ENCODE results near the gene POM121L2.

The POM121L2 gene

DNA sequence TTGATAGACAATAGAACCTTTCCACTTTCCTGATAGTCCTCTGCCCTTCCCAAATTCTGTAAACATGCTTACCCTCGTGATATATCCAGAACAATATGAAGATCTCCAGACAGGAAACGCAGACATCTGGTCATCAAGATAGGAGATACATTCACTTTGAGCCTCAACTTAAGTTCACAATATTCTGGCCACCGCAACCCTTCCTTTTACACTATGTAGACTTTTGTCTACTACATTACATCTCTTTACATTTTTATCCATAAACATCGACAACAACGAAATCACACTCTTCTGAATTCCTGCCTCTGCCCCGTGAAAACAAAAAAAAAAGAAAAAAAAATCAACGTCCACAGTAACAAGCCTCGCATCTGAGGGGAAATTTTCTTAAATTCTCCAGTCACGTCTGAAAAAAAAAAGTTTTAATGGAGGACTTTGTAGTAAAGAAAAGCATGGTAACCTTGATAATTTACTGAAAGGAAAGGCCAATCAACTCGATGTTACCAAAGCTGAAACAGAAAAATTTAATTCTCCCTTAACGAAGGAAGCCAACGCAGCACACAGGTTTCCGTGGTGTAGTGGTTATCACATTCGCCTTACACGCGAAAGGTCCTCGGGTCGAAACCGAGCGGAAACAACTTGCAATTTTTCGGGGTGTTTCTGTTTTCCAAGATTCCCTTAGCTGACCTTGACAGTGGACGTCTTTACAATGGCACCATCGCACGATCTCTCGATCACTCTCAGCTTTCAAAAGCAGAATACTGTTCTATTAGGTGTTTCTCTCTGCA is 21.8 kb downstream of the POM121L2 start:
- no peak overlapping the region for H3K9ac ChIP-seq (ENCODE audit: low read length)
- no peaks in the 10 kb centered on the region for H3K4me1 ChIP-seq (ENCODE audit: control insufficient read depth, insufficient read depth, low read length)
- H3K9me3 ChIP-seq (ENCODE audit: control insufficient read depth, low read length) = no peaks in the 10 kb centered on the region
- peaks cover 88% of the 10 kb centered on the region for H3K27me3 ChIP-seq (ENCODE audit: control insufficient read depth, insufficient read depth, low read length)
- no peaks in the 10 kb centered on the region for H3K36me3 ChIP-seq (ENCODE audit: control insufficient read depth, insufficient read depth, low read length)
- H3K4me3 ChIP-seq (ENCODE audit: low read length) = no peak overlapping the region

- Histone ChIP-seq H3K4me1 (ENCODE audit: control insufficient read depth, insufficient read depth, low read length) (no peaks in the 10 kb centered on the region), H3K36me3 (ENCODE audit: control insufficient read depth, insufficient read depth, low read length) (no peaks in the 10 kb centered on the region), H3K27me3 (ENCODE audit: control insufficient read depth, insufficient read depth, low read length) (peaks cover 89% of the 10 kb centered on the region), H3K9me3 (ENCODE audit: control insufficient read depth, low read length) (no peaks in the 10 kb centered on the region), H3K4me3 (ENCODE audit: low read length) (no peak overlapping the region), H3K9ac (ENCODE audit: low read length) (no peak overlapping the region)
These were observed 23.7 kb downstream of the POM121L2 start for GRCh38 chr6:27288136-27289044.

DNA sequence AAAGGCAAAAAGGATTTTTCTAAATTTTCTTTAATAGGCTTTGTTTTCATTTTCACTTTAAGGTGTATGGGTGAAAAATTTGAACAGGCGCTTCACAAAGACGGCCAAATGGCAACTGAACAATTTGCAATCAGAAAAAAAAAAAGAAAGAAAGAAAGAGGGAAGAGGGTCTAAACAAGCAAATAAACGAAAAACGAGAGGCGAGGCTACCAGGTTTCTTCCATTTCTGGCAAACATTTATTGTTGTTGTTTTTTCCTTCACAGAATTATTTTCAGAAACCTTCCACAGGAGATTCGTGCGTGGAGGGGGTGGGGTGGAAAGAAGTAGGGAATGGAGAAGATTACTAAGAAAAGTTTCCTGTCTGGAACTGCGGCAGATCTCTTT is 24.3 kb downstream of the POM121L2 start:
- Histone ChIP-seq H3K9ac (ENCODE audit: low read length) (no peak overlapping the region), H3K4me3 (ENCODE audit: low read length) (no peak overlapping the region), H3K4me1 (ENCODE audit: control insufficient read depth, insufficient read depth, low read length) (no peaks in the 10 kb centered on the region), H3K36me3 (ENCODE audit: control insufficient read depth, insufficient read depth, low read length) (no peaks in the 10 kb centered on the region), H3K27me3 (ENCODE audit: control insufficient read depth, insufficient read depth, low read length) (peaks cover 91% of the 10 kb centered on the region), H3K9me3 (ENCODE audit: control insufficient read depth, low read length) (no peaks in the 10 kb centered on the region)

GRCh38 chr6:27286141-27286540 is 25.9 kb downstream of the POM121L2 start:
- no peaks in the 10 kb centered on the region for H3K4me1 ChIP-seq (ENCODE audit: control insufficient read depth, insufficient read depth, low read length)
- H3K36me3 ChIP-seq (ENCODE audit: control insufficient read depth, insufficient read depth, low read length) = no peaks in the 10 kb centered on the region
- H3K9ac ChIP-seq (ENCODE audit: low read length) = no peak overlapping the region
- H3K4me3 ChIP-seq (ENCODE audit: low read length) = no peak overlapping the region
- H3K27me3 ChIP-seq (ENCODE audit: control insufficient read depth, insufficient read depth, low read length) = peaks cover 92% of the 10 kb centered on the region
- no peaks in the 10 kb centered on the region for H3K9me3 ChIP-seq (ENCODE audit: control insufficient read depth, low read length)

GRCh38 chr6:27283279-27283678 is 28.8 kb downstream of the POM121L2 start:
- no peak overlapping the region for H3K9ac ChIP-seq (ENCODE audit: low read length)
- no peaks in the 10 kb centered on the region for H3K9me3 ChIP-seq (ENCODE audit: control insufficient read depth, low read length)
- H3K36me3 ChIP-seq (ENCODE audit: control insufficient read depth, insufficient read depth, low read length) = no peaks in the 10 kb centered on the region
- peaks cover 92% of the 10 kb centered on the region for H3K27me3 ChIP-seq (ENCODE audit: control insufficient read depth, insufficient read depth, low read length)
- H3K4me3 ChIP-seq (ENCODE audit: low read length) = no peak overlapping the region
- peaks cover 6% of the 10 kb centered on the region for H3K4me1 ChIP-seq (ENCODE audit: control insufficient read depth, insufficient read depth, low read length)

DNA sequence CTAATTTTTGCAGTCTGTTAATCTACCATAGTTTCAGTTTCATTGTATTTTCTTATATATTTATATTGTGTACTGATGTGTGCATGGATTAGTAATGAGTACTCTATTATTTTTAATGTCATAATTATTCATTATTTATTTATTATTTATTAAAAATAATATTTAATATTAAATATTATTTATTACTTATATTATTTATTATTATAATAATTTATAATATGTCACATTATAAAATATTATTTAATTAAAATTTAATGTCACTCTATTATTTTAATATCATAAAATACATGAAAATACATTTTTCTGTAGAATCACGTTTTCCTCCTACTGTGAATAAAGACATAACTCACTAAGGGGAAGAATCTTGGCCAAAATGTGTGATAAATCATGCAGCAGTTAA is 30.5 kb downstream of the POM121L2 start:
- no peaks in the 10 kb centered on the region for H3K36me3 ChIP-seq (ENCODE audit: control insufficient read depth, insufficient read depth, low read length)
- H3K27me3 ChIP-seq (ENCODE audit: control insufficient read depth, insufficient read depth, low read length) = peaks cover 91% of the 10 kb centered on the region
- H3K4me1 ChIP-seq (ENCODE audit: control insufficient read depth, insufficient read depth, low read length) = peaks cover 6% of the 10 kb centered on the region
- H3K9me3 ChIP-seq (ENCODE audit: control insufficient read depth, low read length) = no peaks in the 10 kb centered on the region
- H3K4me3 ChIP-seq (ENCODE audit: low read length) = no peak overlapping the region
- no peak overlapping the region for H3K9ac ChIP-seq (ENCODE audit: low read length)

DNA sequence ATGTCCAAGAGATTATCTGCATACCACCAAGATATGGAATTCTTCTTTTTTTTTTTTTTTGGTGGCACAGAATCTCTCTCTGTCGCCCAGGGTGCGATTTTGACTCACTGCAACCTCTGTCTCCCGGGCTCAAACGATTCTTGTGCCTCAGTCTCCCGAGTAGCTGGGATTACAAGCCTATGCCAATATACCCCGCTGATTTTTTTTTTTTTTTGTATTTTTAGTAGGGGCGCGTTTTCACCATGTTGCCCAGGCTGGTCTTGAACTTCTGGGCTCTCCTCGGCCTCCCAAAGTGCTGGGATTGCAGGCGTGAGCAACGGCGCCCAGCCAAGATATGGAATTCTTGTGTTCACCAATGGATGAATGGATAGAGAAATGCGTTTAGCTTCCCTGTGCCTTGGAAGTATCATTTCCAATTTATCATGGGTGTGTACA is 31.0 kb downstream of the POM121L2 start:
- Histone ChIP-seq H3K36me3 (ENCODE audit: control insufficient read depth, insufficient read depth, low read length) (no peaks in the 10 kb centered on the region), H3K9ac (ENCODE audit: low read length) (no peak overlapping the region), H3K27me3 (ENCODE audit: control insufficient read depth, insufficient read depth, low read length) (peaks cover 89% of the 10 kb centered on the region), H3K9me3 (ENCODE audit: control insufficient read depth, low read length) (no peaks in the 10 kb centered on the region), H3K4me3 (ENCODE audit: low read length) (no peak overlapping the region), H3K4me1 (ENCODE audit: control insufficient read depth, insufficient read depth, low read length) (peaks cover 6% of the 10 kb centered on the region)

- H3K27me3 ChIP-seq (ENCODE audit: control insufficient read depth, insufficient read depth, low read length) = peaks cover 84% of the 10 kb centered on the region
These were observed 31.5 kb downstream of the POM121L2 start for GRCh38 chr6:27280540-27281000.

GRCh38 chr6:27280064-27280539 is 32.0 kb downstream of the POM121L2 start:
- peaks cover 6% of the 10 kb centered on the region for H3K4me1 ChIP-seq (ENCODE audit: control insufficient read depth, insufficient read depth, low read length)
- peaks cover 80% of the 10 kb centered on the region for H3K27me3 ChIP-seq (ENCODE audit: control insufficient read depth, insufficient read depth, low read length)
- H3K9me3 ChIP-seq (ENCODE audit: control insufficient read depth, low read length) = no peaks in the 10 kb centered on the region
- H3K36me3 ChIP-seq (ENCODE audit: control insufficient read depth, insufficient read depth, low read length) = no peaks in the 10 kb centered on the region
- no peak overlapping the region for H3K4me3 ChIP-seq (ENCODE audit: low read length)
- no peak overlapping the region for H3K9ac ChIP-seq (ENCODE audit: low read length)

More at GRCh38 chr6:27280540-27281000, 31.5 kb downstream of the POM121L2 start:
- Histone ChIP-seq H3K36me3 (ENCODE audit: control insufficient read depth, insufficient read depth, low read length) (no peaks in the 10 kb centered on the region), H3K9me3 (ENCODE audit: control insufficient read depth, low read length) (no peaks in the 10 kb centered on the region), H3K9ac (ENCODE audit: low read length) (no peak overlapping the region), H3K4me1 (ENCODE audit: control insufficient read depth, insufficient read depth, low read length) (peaks cover 6% of the 10 kb centered on the region), H3K4me3 (ENCODE audit: low read length) (no peak overlapping the region)

- H3K27me3 ChIP-seq (ENCODE audit: control insufficient read depth, insufficient read depth, low read length) = peaks cover 81% of the 10 kb centered on the region
- no peaks in the 10 kb centered on the region for H3K9me3 ChIP-seq (ENCODE audit: control insufficient read depth, low read length)
- H3K36me3 ChIP-seq (ENCODE audit: control insufficient read depth, insufficient read depth, low read length) = no peaks in the 10 kb centered on the region
- H3K9ac ChIP-seq (ENCODE audit: low read length) = no peak overlapping the region
- peaks cover 6% of the 10 kb centered on the region for H3K4me1 ChIP-seq (ENCODE audit: control insufficient read depth, insufficient read depth, low read length)
- no peak overlapping the region for H3K4me3 ChIP-seq (ENCODE audit: low read length)
These were observed 32.5 kb downstream of the POM121L2 start for GRCh38 chr6:27279513-27280063.

GRCh38 chr6:27275025-27275956 is 36.8 kb downstream of the POM121L2 start:
- H3K4me3 ChIP-seq (ENCODE audit: low read length) = no peak overlapping the region
- H3K36me3 ChIP-seq (ENCODE audit: control insufficient read depth, insufficient read depth, low read length) = no peaks in the 10 kb centered on the region
- H3K9ac ChIP-seq (ENCODE audit: low read length) = no peak overlapping the region
- H3K9me3 ChIP-seq (ENCODE audit: control insufficient read depth, low read length) = no peaks in the 10 kb centered on the region
- H3K27me3 ChIP-seq (ENCODE audit: control insufficient read depth, insufficient read depth, low read length) = peaks cover 59% of the 10 kb centered on the region
- H3K4me1 ChIP-seq (ENCODE audit: control insufficient read depth, insufficient read depth, low read length) = peaks cover 6% of the 10 kb centered on the region
